ENCODE measurements around the gene TOM1L1. TPM values are rescaled to one million over a fixed set of nuclear protein-coding genes. Genes with fewer than 3 reads are reported as not detected.

Gene TOM1L1
- total RNA-seq, 1 experiment from 2014 or later: 44.6 TPM

- Histone ChIP-seq H2BK120ac (ENCODE audit: low read depth, low read length, poor library complexity, severe bottlenecking) (no peak overlapping the region), H2BK15ac (ENCODE audit: low read depth, low read length) (no peak overlapping the region), H2AFZ (ENCODE audit: low read length) (peak overlapping the region; percentile 82), H3K9ac (ENCODE audit: extremely low read depth, insufficient read length, low read length) (peak overlapping the region; percentile 96), H4K91ac (ENCODE audit: insufficient read length, low read depth, low read length) (no peak overlapping the region), H3T11ph (ENCODE audit: low read length) (no peak overlapping the region), H3K14ac (ENCODE audit: insufficient read depth, low read length) (peak overlapping the region; percentile 86), H3K56ac (ENCODE audit: insufficient read length, low read depth, low read length) (no peak overlapping the region), H3K23me2 (ENCODE audit: insufficient read length, low read depth, low read length, poor library complexity, severe bottlenecking) (peaks cover 7% of the 10 kb centered on the region), H3K79me2 (ENCODE audit: insufficient read depth, low read length) (peaks cover 16% of the 10 kb centered on the region; the same call in 1 of the 2 replicates), H3K4ac (ENCODE audit: low read depth, low read length) (no peak overlapping the region), H3K4me1 (ENCODE audit: insufficient read depth, low read length) (no peaks in the 10 kb centered on the region; the same call in 1 of the 2 replicates), H3K27ac (ENCODE audit: insufficient read length, low read depth, low read length) (no peak overlapping the region), H2BK20ac (ENCODE audit: low read depth, low read length, poor library complexity, severe bottlenecking) (no peak overlapping the region), H3K27me3 (ENCODE audit: insufficient read depth, low read length) (no peaks in the 10 kb centered on the region), H3K23ac (ENCODE audit: insufficient read length, low read depth, low read length) (no peak overlapping the region), H2BK5ac (ENCODE audit: insufficient read length, low read length) (no peak overlapping the region), H4K8ac (replicated peaks; ENCODE audit: insufficient read length, low read depth, low read length) (no peak overlapping the region), H4K20me1 (ENCODE audit: control insufficient read depth, insufficient read depth, insufficient read length) (no peaks in the 10 kb centered on the region), H3K9me3 (ENCODE audit: control insufficient read depth, low read depth, low read length) (no peaks in the 10 kb centered on the region), H3K4me2 (ENCODE audit: insufficient read depth, insufficient read length, low read length) (peak overlapping the region; percentile 83), H3K18ac (ENCODE audit: insufficient read length, low read depth, low read length) (no peak overlapping the region), H2BK12ac (ENCODE audit: insufficient read length, low read depth, low read length) (no peak overlapping the region), H3K79me1 (ENCODE audit: insufficient read depth, low read depth, low read length, poor library complexity, severe bottlenecking) (no peaks in the 10 kb centered on the region), H2AK5ac (ENCODE audit: insufficient read length, low read length) (no peak overlapping the region), H4K5ac (ENCODE audit: insufficient read length, low read depth, low read length) (no peak overlapping the region)
- DNase-seq: no peak
- H3K36me3 Mint-ChIP-seq (ENCODE audit: insufficient read depth in 1 of 3, low read depth in 3 of 3): peaks cover 7 to 18% (median 18%) of the 10 kb centered on the region in 3 experiments; a peak in 6 of 7 replicates
- no peaks in the 10 kb centered on the region for H3K9me3 Mint-ChIP-seq
- H3K27me3 Mint-ChIP-seq (ENCODE audit: low read depth): no peaks in the 10 kb centered on the region
- no CpG with 5 or more reads among the region's 13 CpGs for WGBS (ENCODE audit: extremely low coverage, insufficient read length, low lambda C conversion rate)
- TF ChIP-seq CTCF (conservative IDR thresholded peaks at IDR 0.05): no peak
- peaks cover 12 to 13% of the 10 kb centered on the region in 2 experiments for H3K4me1 Mint-ChIP-seq
- H3K27ac Mint-ChIP-seq: no peak overlapping the region
- no peak overlapping the region for H3K4me3 Mint-ChIP-seq
Measured at GRCh38 chr17:54968988-54969332, 68.3 kb downstream of the TOM1L1 start.
